Measurements from ENCODE around the gene CAMK1D. TPM values are rescaled to one million over a fixed set of nuclear protein-coding genes. Genes with fewer than 3 reads are reported as not detected.

CAMK1D gene
- total and polyA plus RNA-seq, 4 donors = 1.9 to 19.0 (median 7.6) TPM

DNA sequence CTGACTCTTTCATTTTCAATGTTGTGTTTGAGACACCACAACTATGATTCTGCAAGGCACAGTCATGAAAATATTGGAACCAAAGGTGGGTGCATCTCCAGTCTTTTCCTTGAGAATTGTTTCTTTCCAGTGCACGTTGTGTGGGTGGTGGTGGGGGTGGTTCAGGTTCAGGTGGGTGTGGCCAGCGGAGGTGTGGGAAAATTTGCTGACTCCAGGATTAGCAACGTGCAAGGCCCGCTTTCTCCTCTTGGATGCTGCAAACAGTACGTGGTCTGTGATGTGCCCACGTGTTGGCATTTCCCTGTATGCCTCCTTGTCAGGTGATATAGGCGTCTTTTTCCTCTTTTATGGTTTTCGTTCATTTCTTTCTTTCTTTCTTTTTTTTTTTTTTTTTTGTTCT, 59.1 kb downstream of the CAMK1D start:
- Histone ChIP-seq H3K36me3 (ENCODE audit: control insufficient read depth in 1 of 2, insufficient read depth in 2 of 2, low read length in 1 of 2) (no peaks in the 10 kb centered on the region), H3K4me3 (ENCODE audit: low read length in 2 of 2) (no peak overlapping the region), H3K9me3 (ENCODE audit: control insufficient read depth, low read length) (no peaks in the 10 kb centered on the region), H3K27ac (ENCODE audit: low read depth in 1 of 2, low read length in 2 of 2) (no peak overlapping the region), H3K4me1 (ENCODE audit: control insufficient read depth in 1 of 2, insufficient read depth in 2 of 2, low read length in 2 of 2) (no peaks in the 10 kb centered on the region), H3K27me3 (ENCODE audit: control insufficient read depth in 1 of 2, insufficient read depth in 2 of 2, low read length in 1 of 2) (no peaks in the 10 kb centered on the region)
- 95 to 97% methylated on average over 8 of the region's 8 CpGs for WGBS, 2 donors
- ATAC-seq (ENCODE audit: low FRiP score) = no peak
- peak in 1 of 2 donors; percentile 27 for DNase-seq
- intact Hi-C loops (cut with DNase I) = no loop called here

DNA sequence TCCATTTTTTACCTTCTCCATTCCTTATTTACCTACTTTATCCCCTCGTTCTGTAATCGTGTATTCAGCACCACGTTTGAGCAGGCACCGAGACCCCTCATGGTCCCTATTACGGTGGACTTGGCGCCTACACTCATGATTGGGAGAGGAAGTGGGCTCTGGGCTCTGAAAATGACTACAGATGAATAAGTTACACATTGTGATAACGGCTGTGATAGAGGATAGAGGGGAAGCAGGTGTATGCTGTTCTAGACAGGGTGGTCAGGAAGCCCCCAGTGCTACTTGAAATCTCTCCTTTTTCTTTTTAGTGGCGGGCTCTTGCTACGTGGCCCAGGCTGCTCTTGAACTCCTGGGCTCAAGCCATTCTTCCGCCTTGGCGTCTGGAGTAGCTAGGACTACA, 59.8 kb downstream of the CAMK1D start:
- WGBS, 2 donors = 93 to 96% methylated on average over 11 of the region's 11 CpGs
- peak in 1 of 2 donors; percentile 9 for DNase-seq
- Histone ChIP-seq H3K4me1 (ENCODE audit: control insufficient read depth in 1 of 2, insufficient read depth in 2 of 2, low read length in 2 of 2) (no peaks in the 10 kb centered on the region), H3K4me3 (ENCODE audit: low read length in 2 of 2) (no peak overlapping the region), H3K36me3 (ENCODE audit: control insufficient read depth in 1 of 2, insufficient read depth in 2 of 2, low read length in 1 of 2) (no peaks in the 10 kb centered on the region), H3K27ac (ENCODE audit: low read depth in 1 of 2, low read length in 2 of 2) (no peak overlapping the region), H3K27me3 (ENCODE audit: control insufficient read depth in 1 of 2, insufficient read depth in 2 of 2, low read length in 1 of 2) (no peaks in the 10 kb centered on the region), H3K9me3 (ENCODE audit: control insufficient read depth, low read length) (no peaks in the 10 kb centered on the region)
- intact Hi-C loops (cut with DNase I) = no loop called here
- ATAC-seq (ENCODE audit: low FRiP score) = no peak

DNA sequence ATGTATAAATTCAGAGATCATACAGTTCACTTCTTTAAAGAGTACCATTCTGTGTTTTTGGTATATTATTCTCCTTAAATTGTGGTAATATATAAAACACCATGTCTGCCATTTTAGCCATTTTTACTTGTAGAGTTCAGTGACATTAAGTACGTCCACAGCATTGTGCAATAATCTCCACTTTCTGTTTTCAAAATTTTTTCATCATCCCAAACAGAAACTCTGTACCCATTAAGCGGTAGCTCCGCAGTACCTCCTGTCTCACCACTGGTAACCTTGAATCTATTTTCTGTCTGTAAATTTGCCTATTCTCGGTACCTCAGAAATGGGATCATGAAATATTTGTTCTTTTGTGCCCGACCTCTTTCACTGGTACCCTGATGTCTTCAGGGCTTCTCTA, 60.3 kb downstream of the CAMK1D start:
- DNase-seq (no peak), ATAC-seq (ENCODE audit: low FRiP score) (no peak)
- no peaks in the 10 kb centered on the region for H3K9me3 ChIP-seq (ENCODE audit: control insufficient read depth, low read length)
- H3K4me3 ChIP-seq (ENCODE audit: low read length in 2 of 2) = no peak overlapping the region
- no peak overlapping the region for H3K27ac ChIP-seq (ENCODE audit: low read depth in 1 of 2, low read length in 2 of 2)
- intact Hi-C loops (cut with DNase I) = no loop called here
- peaks cover 0 to 2% of the 10 kb centered on the region in 2 donors for H3K4me1 ChIP-seq (ENCODE audit: control insufficient read depth in 1 of 2, insufficient read depth in 2 of 2, low read length in 2 of 2)
- no peaks in the 10 kb centered on the region for H3K27me3 ChIP-seq (ENCODE audit: control insufficient read depth in 1 of 2, insufficient read depth in 2 of 2, low read length in 1 of 2)
- no peaks in the 10 kb centered on the region for H3K36me3 ChIP-seq (ENCODE audit: control insufficient read depth in 1 of 2, insufficient read depth in 2 of 2, low read length in 1 of 2)
- 96 to 98% methylated on average over 5 of the region's 5 CpGs for WGBS, 2 donors

DNA sequence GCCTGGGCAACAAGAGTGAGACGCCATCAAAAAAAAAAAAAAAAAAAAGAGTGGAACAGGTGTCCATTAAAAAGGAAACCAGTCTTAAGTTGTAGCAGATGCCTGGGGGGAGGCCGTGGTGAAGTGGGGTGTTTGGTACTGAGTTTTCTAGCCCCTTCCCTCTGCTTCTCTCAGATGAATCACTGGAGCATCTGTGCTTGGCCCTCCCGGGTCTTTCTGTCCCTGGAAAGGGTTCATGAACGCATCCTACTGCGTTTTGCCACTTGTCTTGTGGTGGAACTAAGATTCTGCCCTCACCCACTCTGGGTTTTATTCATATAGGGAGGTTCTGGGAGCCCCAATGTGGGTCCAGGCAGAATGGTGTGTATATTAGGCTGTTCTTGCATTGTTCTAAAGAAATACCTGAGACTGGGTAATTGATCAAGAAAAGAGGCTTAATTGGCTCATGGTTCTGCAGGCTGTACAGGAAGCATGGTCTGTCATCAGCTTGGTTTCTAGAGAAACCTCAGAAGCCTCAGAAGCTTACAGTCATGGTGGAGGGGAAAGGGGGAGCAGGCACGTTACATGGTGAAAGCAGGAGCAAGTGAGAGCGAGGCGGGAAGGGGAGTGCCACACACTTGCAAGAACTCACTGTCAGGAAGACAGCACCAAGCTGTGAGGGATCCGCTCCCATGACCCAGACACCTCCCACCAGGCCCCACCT, 63.5 kb downstream of the CAMK1D start:
- ATAC-seq (ENCODE audit: low FRiP score) = no peak
- H3K4me1 ChIP-seq (ENCODE audit: control insufficient read depth in 1 of 2, insufficient read depth in 2 of 2, low read length in 2 of 2) = peaks cover 0 to 2% of the 10 kb centered on the region in 2 donors
- intact Hi-C loops (cut with DNase I) = no loop called here
- no peak overlapping the region for H3K4me3 ChIP-seq (ENCODE audit: low read length in 2 of 2)
- H3K36me3 ChIP-seq (ENCODE audit: control insufficient read depth in 1 of 2, insufficient read depth in 2 of 2, low read length in 1 of 2) = no peaks in the 10 kb centered on the region
- WGBS, 2 donors = 96 to 98% methylated on average over 9 of the region's 9 CpGs
- peak in 1 of 2 donors; percentile 31 for DNase-seq
- no peaks in the 10 kb centered on the region for H3K9me3 ChIP-seq (ENCODE audit: control insufficient read depth, low read length)
- H3K27ac ChIP-seq (ENCODE audit: low read depth in 1 of 2, low read length in 2 of 2) = no peak overlapping the region
- H3K27me3 ChIP-seq (ENCODE audit: control insufficient read depth in 1 of 2, insufficient read depth in 2 of 2, low read length in 1 of 2) = no peaks in the 10 kb centered on the region

DNA sequence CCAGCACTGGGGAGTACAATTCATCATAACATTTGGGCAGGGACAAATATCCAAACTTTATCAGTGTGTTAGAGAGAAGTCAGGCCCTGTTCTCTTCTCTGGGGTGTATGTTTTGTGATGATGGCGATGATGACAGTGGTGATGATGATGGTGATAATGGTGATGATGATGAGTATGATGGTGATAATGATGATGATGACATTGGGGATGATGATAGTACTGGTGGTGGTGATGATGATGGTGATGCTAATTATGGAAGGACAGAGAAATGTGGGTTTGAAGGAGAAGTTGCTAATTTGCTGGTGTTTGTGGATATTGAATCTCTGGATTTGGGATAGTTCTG, 64.0 kb downstream of the CAMK1D start:
- no peak overlapping the region for H3K27ac ChIP-seq (ENCODE audit: low read depth in 1 of 2, low read length in 2 of 2)
- DNase-seq (no peak), ATAC-seq (ENCODE audit: low FRiP score) (no peak)
- WGBS, 2 donors = 95 to 96% methylated on average over 1 of the region's 1 CpG
- H3K4me1 ChIP-seq (ENCODE audit: control insufficient read depth in 1 of 2, insufficient read depth in 2 of 2, low read length in 2 of 2) = peaks cover 0 to 2% of the 10 kb centered on the region in 2 donors
- no peaks in the 10 kb centered on the region for H3K36me3 ChIP-seq (ENCODE audit: control insufficient read depth in 1 of 2, insufficient read depth in 2 of 2, low read length in 1 of 2)
- H3K27me3 ChIP-seq (ENCODE audit: control insufficient read depth in 1 of 2, insufficient read depth in 2 of 2, low read length in 1 of 2) = no peaks in the 10 kb centered on the region
- intact Hi-C loops (cut with DNase I) = no loop called here
- no peak overlapping the region for H3K4me3 ChIP-seq (ENCODE audit: low read length in 2 of 2)
- H3K9me3 ChIP-seq (ENCODE audit: control insufficient read depth, low read length) = no peaks in the 10 kb centered on the region

DNA sequence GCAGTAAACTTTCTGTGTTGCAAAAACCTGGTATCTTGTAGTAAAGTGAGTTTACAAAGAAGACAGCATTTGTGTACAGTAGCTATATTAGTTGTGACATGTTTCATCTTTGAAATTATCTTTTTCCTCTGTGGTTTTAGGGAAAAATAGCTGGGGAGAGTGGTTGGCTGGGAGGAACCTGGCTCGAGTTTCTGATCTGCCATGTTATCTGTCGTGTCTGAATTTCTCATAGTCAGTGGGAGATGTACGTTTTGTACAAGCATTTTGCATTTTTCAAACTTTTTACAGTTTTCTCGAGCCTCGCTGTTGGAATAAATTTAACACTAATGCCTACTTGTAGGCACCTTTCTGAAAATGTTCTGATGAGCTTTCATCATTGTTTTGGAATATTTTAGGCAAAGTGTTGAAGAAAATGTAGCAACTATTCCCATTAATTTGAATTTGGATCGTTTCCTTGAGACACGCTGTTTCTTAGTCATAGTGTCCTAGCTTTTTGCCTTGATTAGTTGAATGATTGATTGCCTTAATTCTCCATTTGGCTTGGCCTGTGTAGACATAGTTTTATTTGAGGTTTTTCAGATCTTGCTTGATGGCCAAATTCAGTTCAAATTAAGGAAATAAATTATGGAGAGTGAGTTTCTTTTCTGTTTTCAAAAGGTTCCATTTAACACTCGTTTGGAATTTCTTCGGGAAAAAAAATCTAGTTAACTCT, 65.1 kb downstream of the CAMK1D start:
- intact Hi-C loops (cut with DNase I) = no loop called here
- 10 to 19% methylated on average over 9 of the region's 9 CpGs for WGBS, 2 donors
- H3K4me1 ChIP-seq (ENCODE audit: control insufficient read depth in 1 of 2, insufficient read depth in 2 of 2, low read length in 2 of 2) = peaks cover 0 to 2% of the 10 kb centered on the region in 2 donors
- no peaks in the 10 kb centered on the region for H3K36me3 ChIP-seq (ENCODE audit: control insufficient read depth in 1 of 2, insufficient read depth in 2 of 2, low read length in 1 of 2)
- H3K9me3 ChIP-seq (ENCODE audit: control insufficient read depth, low read length) = no peaks in the 10 kb centered on the region
- no peak for ATAC-seq (ENCODE audit: low FRiP score)
- no peak overlapping the region for H3K27ac ChIP-seq (ENCODE audit: low read depth in 1 of 2, low read length in 2 of 2)
- DNase-seq = no peak
- no peak overlapping the region for H3K4me3 ChIP-seq (ENCODE audit: low read length in 2 of 2)
- H3K27me3 ChIP-seq (ENCODE audit: control insufficient read depth in 1 of 2, insufficient read depth in 2 of 2, low read length in 1 of 2) = no peaks in the 10 kb centered on the region

DNA sequence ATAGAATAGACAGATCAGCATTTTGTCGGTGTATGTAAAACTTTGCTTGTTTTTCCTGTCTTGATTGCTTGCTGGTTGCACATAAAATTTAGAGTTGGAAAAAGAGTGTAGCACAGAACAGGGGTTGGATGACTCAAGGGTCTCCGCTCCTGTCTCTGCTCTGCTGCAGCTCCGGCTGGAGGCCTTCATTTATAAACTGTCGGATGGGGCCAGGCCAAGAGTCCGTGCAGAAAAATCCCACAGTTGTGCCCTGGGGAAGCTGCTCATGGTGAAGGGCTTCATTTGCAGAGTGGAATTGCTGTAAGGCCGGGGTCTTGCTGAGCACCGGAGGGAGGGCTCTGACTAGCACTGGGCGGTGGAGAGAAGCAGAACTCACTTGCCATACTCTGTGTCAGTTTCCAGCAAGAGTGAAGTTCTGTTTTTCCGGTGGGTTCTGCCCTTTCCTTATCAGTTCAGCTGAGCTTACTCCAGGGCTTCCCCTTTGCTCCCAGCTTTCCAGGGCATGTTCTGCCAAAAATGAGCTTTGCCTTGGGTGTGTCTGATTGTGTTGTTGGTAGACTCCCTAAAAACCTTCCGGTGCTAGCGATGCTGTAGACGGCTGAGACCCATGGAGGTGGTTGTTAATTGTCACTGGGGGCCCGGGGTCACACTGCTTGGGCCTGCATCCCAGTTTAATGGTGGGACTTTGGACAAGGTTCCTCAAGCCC, 67.2 kb downstream of the CAMK1D start:
- intact Hi-C loops (cut with DNase I) = no loop called here
- ATAC-seq (ENCODE audit: low FRiP score) (peak; percentile 30), DNase-seq (no peak)
- Histone ChIP-seq H3K27me3 (ENCODE audit: control insufficient read depth in 1 of 2, insufficient read depth in 2 of 2, low read length in 1 of 2) (no peaks in the 10 kb centered on the region), H3K4me3 (ENCODE audit: low read length in 2 of 2) (no peak overlapping the region), H3K36me3 (ENCODE audit: control insufficient read depth in 1 of 2, insufficient read depth in 2 of 2, low read length in 1 of 2) (no peaks in the 10 kb centered on the region), H3K27ac (ENCODE audit: low read depth in 1 of 2, low read length in 2 of 2) (no peak overlapping the region), H3K9me3 (ENCODE audit: control insufficient read depth, low read length) (no peaks in the 10 kb centered on the region), H3K4me1 (ENCODE audit: control insufficient read depth in 1 of 2, insufficient read depth in 2 of 2, low read length in 2 of 2) (peaks cover 0 to 2% of the 10 kb centered on the region in 2 donors)
- WGBS, 2 donors = 77 to 79% methylated on average over 13 of the region's 13 CpGs

DNA sequence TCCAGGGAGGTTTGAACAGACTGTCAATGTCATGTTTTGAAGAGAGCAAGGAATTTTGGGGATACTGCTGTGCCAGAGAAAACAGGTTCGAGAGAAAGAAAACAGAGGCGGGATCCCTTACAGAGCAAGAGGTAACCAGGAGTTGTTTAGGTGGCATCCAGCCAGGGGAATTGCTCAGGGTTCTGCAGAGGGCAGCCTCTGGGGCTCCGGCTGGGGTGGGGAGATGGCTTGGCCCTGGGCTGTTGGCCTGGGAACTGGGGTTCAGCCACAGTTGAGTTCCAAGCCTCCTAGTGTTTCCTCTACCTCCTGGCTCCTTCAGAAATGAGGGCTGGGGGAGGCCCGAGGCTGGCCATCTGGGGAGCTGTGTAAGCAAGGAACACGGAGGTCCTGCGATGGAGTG, 68.0 kb downstream of the CAMK1D start:
- H3K27ac ChIP-seq (ENCODE audit: low read depth in 1 of 2, low read length in 2 of 2) = no peak overlapping the region
- ATAC-seq (ENCODE audit: low FRiP score) = peak; percentile 10

More for the DNA sequence above, 68.0 kb downstream of the CAMK1D start:
- peaks cover 0 to 2% of the 10 kb centered on the region in 2 donors for H3K4me1 ChIP-seq (ENCODE audit: control insufficient read depth in 1 of 2, insufficient read depth in 2 of 2, low read length in 2 of 2)
- no peak overlapping the region for H3K4me3 ChIP-seq (ENCODE audit: low read length in 2 of 2)
- no peak for DNase-seq
- H3K36me3 ChIP-seq (ENCODE audit: control insufficient read depth in 1 of 2, insufficient read depth in 2 of 2, low read length in 1 of 2) = no peaks in the 10 kb centered on the region
- intact Hi-C loops (cut with DNase I) = no loop called here
- 73 to 75% methylated on average over 6 of the region's 6 CpGs for WGBS, 2 donors
- H3K9me3 ChIP-seq (ENCODE audit: control insufficient read depth, low read length) = no peaks in the 10 kb centered on the region
- H3K27me3 ChIP-seq (ENCODE audit: control insufficient read depth in 1 of 2, insufficient read depth in 2 of 2, low read length in 1 of 2) = no peaks in the 10 kb centered on the region

Data from aorta (tissue), 5 donors.